Mesendoderm (in vitro differentiated cells): Measurements from ENCODE around the gene ST6GALNAC4.
"Not testable (repeated sequence)": the region's sequence is repeated elsewhere in the genome, so short reads cannot be mapped to it uniquely, and the experiment has no call there.

Source experiments
- DNase-seq: peaks from one replicate; pipeline ENCODE4 v3.0.0; 2013
- H2AK5ac ChIP-seq: 2 replicates; pipeline ENCODE4 v1.6.1; 2013; ENCODE audit warnings: low read length, inconsistent platforms
- H2BK120ac ChIP-seq: 2 replicates; pipeline ENCODE4 v1.6.1; 2013; ENCODE audit warnings: low read depth, mild to moderate bottlenecking, low read length, moderate library complexity, mixed read lengths
- H2BK15ac ChIP-seq: replicated peaks from 2 replicates; pipeline ENCODE4 v1.6.1; 2013; ENCODE audit warnings: low read depth, mild to moderate bottlenecking, moderate library complexity
- H2BK5ac ChIP-seq: 2 replicates; pipeline ENCODE4 v1.6.1; 2013; ENCODE audit warnings: low read length, inconsistent platforms
- H3K18ac ChIP-seq: 2 replicates; pipeline ENCODE4 v1.6.1; 2013; ENCODE audit warnings: mild to moderate bottlenecking, low read length, mixed read lengths
- H3K23ac ChIP-seq: one replicate; pipeline ENCODE4 v1.6.1; 2013; ENCODE audit warnings: low read length
- H3K27ac ChIP-seq: 2 replicates; pipeline ENCODE4 v1.5.1; 2013; ENCODE audit warnings: low read depth, mild to moderate bottlenecking, inconsistent platforms, low read length, moderate library complexity
- H3K27me3 ChIP-seq: 2 replicates; pipeline ENCODE4 v1.6.1; 2013; ENCODE audit warnings: low read length, control low read depth, mild to moderate bottlenecking, inconsistent platforms; ENCODE audit not compliant: insufficient read depth, poor library complexity
- H3K36me3 ChIP-seq: 2 replicates; pipeline ENCODE4 v1.6.1; 2013; ENCODE audit warnings: low read length, inconsistent platforms; ENCODE audit not compliant: control insufficient read depth, insufficient read depth
- H3K4ac ChIP-seq: one replicate; pipeline ENCODE4 v1.6.1; 2013; ENCODE audit warnings: low read depth, mild to moderate bottlenecking, low read length, moderate library complexity
- H3K4me1 ChIP-seq: 2 replicates; pipeline ENCODE4 v1.6.1; 2013; ENCODE audit warnings: low read depth, low read length, inconsistent platforms; ENCODE audit not compliant: control insufficient read depth
- H3K4me2 ChIP-seq: 2 replicates; pipeline ENCODE4 v1.6.1; 2013; ENCODE audit warnings: low read length
- H3K4me3 ChIP-seq: 2 replicates; pipeline ENCODE4 v1.5.1; 2013; ENCODE audit warnings: mild to moderate bottlenecking, low read length
- H3K56ac ChIP-seq: one replicate; pipeline ENCODE4 v1.6.1; 2013; ENCODE audit warnings: low read length
- H3K79me1 ChIP-seq: 2 replicates; pipeline ENCODE4 v1.6.1; 2013; ENCODE audit warnings: low read length, inconsistent platforms
- H3K79me2 ChIP-seq: 2 replicates; pipeline ENCODE4 v1.6.1; 2013; ENCODE audit warnings: mild to moderate bottlenecking, low read length; ENCODE audit not compliant: control insufficient read depth, insufficient read depth
- H3K9ac ChIP-seq: 2 replicates; pipeline ENCODE4 v1.6.1; 2013; ENCODE audit warnings: low read length, inconsistent platforms
- H4K5ac ChIP-seq: one replicate; pipeline ENCODE4 v1.6.1; 2013; ENCODE audit warnings: low read length
- H4K8ac ChIP-seq: one replicate; pipeline ENCODE4 v1.6.1; 2013; ENCODE audit warnings: low read depth, mild to moderate bottlenecking, control low read depth, low read length, moderate library complexity
- WGBS: extraction: QIAGEN DNeasy Blood & Tissue Kit; methylation state at CpG from one replicate; pipeline ENCODE4 v1.1.7; 2013; ENCODE audit warnings: low lambda C conversion rate, missing lambda C conversion rate; ENCODE audit not compliant: insufficient coverage; ENCODE audit errors: extremely low coverage; 5-methylcytosine and 5-hydroxymethylcytosine counted together

ST6GALNAC4 gene

DNA sequence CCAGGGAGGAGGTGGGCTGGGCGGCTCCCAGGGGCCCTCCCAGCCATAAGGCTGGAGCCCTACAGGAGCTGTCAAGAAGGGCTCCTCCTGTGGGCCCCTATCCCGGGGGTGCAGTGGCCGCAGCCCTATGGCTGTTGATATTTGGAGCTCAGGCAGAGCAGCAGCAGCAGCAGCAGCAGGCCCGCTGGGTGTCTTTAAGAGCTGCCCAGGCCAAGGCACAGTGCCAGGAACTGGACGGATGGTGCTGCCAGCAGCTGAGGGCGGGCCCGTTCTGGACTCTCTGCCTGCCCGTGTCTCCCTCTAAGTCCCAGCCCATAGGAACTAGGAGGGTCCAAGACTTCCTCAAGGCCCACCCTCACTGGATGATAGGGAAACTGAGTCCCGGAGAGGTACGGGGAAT, 43.0 kb downstream of the ST6GALNAC4 start:
- Histone ChIP-seq H2BK120ac (no peak overlapping the region), H2BK5ac (no peak overlapping the region), H3K4me3 (no peak overlapping the region), H3K27me3 (no peaks in the 10 kb centered on the region), H3K4me1 (no peaks in the 10 kb centered on the region), H3K4me2 (no peak overlapping the region), H4K8ac (no peak overlapping the region), H3K18ac (no peak overlapping the region), H3K9ac (no peak overlapping the region), H3K79me1 (no peaks in the 10 kb centered on the region), H2AK5ac (no peak overlapping the region), H2BK15ac (no peak overlapping the region), H3K79me2 (no peaks in the 10 kb centered on the region), H3K4ac (no peak overlapping the region), H3K23ac (no peak overlapping the region), H3K27ac (no peak overlapping the region), H4K5ac (no peak overlapping the region), H3K56ac (no peak overlapping the region), H3K36me3 (peaks cover 2% of the 10 kb centered on the region)
- WGBS, result no CpG with 5 or more reads among the region's 10 CpGs
- no peak for DNase-seq

DNA sequence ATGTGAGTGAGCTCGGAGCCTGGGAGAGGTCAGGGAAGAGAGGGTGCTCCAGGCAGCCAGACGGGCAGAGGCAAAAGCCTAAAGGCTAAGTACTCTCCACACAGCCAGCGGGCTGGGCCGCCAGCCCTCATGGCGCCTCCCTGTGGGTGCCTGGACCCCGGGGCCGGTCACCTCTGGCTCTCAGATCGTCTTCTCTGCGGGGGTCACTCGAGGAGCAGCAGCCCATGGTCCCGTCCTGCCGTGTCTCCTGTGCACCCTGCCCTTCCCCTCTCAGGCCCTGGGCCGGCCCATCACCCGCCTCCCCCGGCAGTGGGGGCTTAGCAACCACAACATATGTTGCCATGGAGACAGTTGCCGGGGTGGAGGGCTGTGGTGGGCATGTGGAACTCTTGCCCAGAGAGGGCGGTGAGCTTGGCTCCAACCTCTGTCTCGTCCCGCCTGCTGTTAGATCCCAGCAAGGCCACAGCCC, 43.6 kb downstream of the ST6GALNAC4 start:
- H3K27me3 ChIP-seq, result no peaks in the 10 kb centered on the region
- no peak overlapping the region for H3K4ac ChIP-seq
- peaks cover 2% of the 10 kb centered on the region for H3K36me3 ChIP-seq
- H2BK120ac ChIP-seq, result no peak overlapping the region
- H3K18ac ChIP-seq, result no peak overlapping the region
- DNase-seq, result no peak
- no peak overlapping the region for H3K9ac ChIP-seq
- no peak overlapping the region for H4K5ac ChIP-seq
- H2BK15ac ChIP-seq, result no peak overlapping the region
- no peaks in the 10 kb centered on the region for H3K79me1 ChIP-seq
- no peak overlapping the region for H3K27ac ChIP-seq
- no peaks in the 10 kb centered on the region for H3K4me1 ChIP-seq
- H2BK5ac ChIP-seq, result no peak overlapping the region
- no peak overlapping the region for H3K56ac ChIP-seq
- no peak overlapping the region for H3K4me2 ChIP-seq
- no peak overlapping the region for H3K4me3 ChIP-seq
- no peak overlapping the region for H3K23ac ChIP-seq
- WGBS, result no CpG with 5 or more reads among the region's 19 CpGs
- no peak overlapping the region for H4K8ac ChIP-seq
- H3K79me2 ChIP-seq, result no peaks in the 10 kb centered on the region
- H2AK5ac ChIP-seq, result no peak overlapping the region

DNA sequence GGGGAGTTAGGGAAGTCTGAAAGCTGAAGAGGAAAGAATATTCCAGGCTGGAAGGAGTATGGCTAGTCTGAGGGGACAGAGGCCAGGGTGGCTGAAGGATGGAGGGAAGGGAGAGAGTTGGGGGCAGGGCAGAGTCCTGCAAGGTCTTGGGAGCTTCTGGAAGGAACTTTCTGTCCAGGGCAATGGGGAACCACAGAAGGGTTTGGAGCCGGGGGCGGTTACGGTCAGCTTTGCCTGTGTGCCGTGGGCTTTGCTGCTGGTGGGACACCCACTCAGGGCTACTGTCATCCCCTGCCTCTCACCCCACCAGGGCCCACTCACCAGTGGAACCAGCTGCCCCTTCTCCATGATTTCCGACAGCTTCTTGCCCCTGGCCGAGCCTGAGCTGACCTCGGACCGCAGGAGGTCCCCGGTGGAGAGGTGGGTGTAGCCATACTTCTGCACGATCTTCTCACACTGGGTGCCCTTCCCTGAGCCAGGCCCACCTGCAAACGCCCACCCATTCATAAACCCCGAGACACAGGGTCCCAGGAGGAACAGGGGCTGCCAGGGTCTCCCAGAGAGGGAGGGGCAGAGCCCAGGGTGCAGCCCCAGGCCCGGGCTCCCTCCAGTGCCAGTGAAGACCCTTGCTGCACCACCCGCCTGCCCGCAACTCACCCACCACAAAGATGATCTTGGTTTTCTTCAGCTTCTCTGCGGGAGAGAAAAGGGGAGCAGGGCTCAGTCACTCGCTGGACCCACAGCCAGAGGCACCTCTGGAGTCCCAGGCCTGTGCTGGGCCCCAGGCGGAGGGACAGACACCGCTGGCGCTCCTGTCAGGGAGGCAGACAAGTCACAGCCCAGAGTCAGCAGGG, 44.2 kb downstream of the ST6GALNAC4 start:
- Histone ChIP-seq H3K4ac (no peak overlapping the region), H3K4me1 (no peaks in the 10 kb centered on the region), H2BK15ac (no peak overlapping the region), H3K79me1 (no peaks in the 10 kb centered on the region), H3K79me2 (no peaks in the 10 kb centered on the region), H4K8ac (no peak overlapping the region), H2AK5ac (no peak overlapping the region), H3K23ac (no peak overlapping the region), H2BK5ac (no peak overlapping the region), H3K18ac (no peak overlapping the region), H2BK120ac (no peak overlapping the region), H3K27me3 (no peaks in the 10 kb centered on the region), H3K56ac (no peak overlapping the region), H3K27ac (no peak overlapping the region), H3K4me2 (no peak overlapping the region), H4K5ac (no peak overlapping the region), H3K36me3 (peaks cover 2% of the 10 kb centered on the region), H3K9ac (no peak overlapping the region), H3K4me3 (no peak overlapping the region)
- WGBS, result no CpG with 5 or more reads among the region's 20 CpGs
- no peak for DNase-seq

DNA sequence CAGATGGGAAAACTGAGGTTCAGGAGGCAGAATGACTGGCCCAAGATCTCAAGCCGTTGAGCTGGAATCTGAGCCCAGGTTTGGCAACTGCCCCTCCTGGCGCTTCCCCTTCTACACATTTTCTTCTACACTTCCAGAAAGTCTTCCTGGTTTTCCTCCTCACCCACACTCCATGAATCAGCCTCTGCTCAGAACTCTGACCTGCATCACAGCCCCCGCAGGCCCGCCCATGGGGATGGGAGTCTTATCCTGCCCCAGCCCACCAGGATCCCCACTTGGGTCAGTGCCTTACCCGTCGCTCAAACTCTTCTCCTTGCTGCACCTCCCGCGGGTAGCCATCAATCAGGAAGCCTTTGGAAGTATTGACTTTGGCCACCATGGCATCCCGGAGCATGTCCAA, 45.3 kb downstream of the ST6GALNAC4 start:
- H3K23ac ChIP-seq, result no peak overlapping the region
- H3K9ac ChIP-seq, result no peak overlapping the region
- no peak overlapping the region for H3K4me2 ChIP-seq
- no peak overlapping the region for H2BK5ac ChIP-seq
- no peak overlapping the region for H4K8ac ChIP-seq
- no peaks in the 10 kb centered on the region for H3K4me1 ChIP-seq
- H2BK120ac ChIP-seq, result no peak overlapping the region
- H3K56ac ChIP-seq, result no peak overlapping the region
- no peak overlapping the region for H3K27ac ChIP-seq
- no peaks in the 10 kb centered on the region for H3K27me3 ChIP-seq
- no peak overlapping the region for H3K4ac ChIP-seq
- no peak overlapping the region for H4K5ac ChIP-seq
- peaks cover 2% of the 10 kb centered on the region for H3K36me3 ChIP-seq
- H3K4me3 ChIP-seq, result no peak overlapping the region
- H3K79me2 ChIP-seq, result no peaks in the 10 kb centered on the region
- H2BK15ac ChIP-seq, result no peak overlapping the region
- H3K18ac ChIP-seq, result no peak overlapping the region
- H3K79me1 ChIP-seq, result no peaks in the 10 kb centered on the region
- no CpG with 5 or more reads among the region's 9 CpGs for WGBS
- DNase-seq, result no peak
- no peak overlapping the region for H2AK5ac ChIP-seq

DNA sequence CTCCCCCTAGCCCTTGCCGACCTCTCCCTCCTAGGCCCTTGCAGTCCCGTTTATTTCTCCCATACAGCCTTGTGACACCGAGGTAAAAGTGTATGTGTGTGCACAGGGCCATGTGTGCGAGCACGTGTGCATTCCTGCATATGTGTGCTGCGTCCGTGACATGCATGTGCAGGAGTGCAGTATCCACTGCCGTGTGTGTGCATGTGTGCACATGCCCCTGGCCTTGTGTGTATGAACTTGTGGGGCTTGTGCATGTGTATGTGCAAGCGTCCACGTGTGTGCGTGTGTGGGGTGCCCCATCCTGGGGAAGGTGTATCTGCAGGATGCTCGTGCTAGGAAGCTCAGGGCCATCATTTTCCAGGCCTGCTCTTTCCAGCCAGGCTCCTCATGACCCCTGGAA, 46.0 kb downstream of the ST6GALNAC4 start:
- Histone ChIP-seq H3K18ac (no peak overlapping the region), H3K79me2 (no peaks in the 10 kb centered on the region), H3K4ac (no peak overlapping the region), H3K4me1 (no peaks in the 10 kb centered on the region), H3K27me3 (no peaks in the 10 kb centered on the region), H3K56ac (no peak overlapping the region), H2BK120ac (no peak overlapping the region), H3K23ac (no peak overlapping the region), H3K27ac (no peak overlapping the region), H2BK5ac (no peak overlapping the region), H2BK15ac (no peak overlapping the region), H3K4me2 (no peak overlapping the region), H3K9ac (no peak overlapping the region), H3K36me3 (peaks cover 2% of the 10 kb centered on the region), H4K5ac (no peak overlapping the region), H2AK5ac (no peak overlapping the region), H3K4me3 (no peak overlapping the region), H3K79me1 (no peaks in the 10 kb centered on the region), H4K8ac (no peak overlapping the region)
- no CpG with 5 or more reads among the region's 12 CpGs for WGBS
- DNase-seq, result no peak

GRCh38 chr9:127870153-127870491, 46.7 kb downstream of the ST6GALNAC4 start:
- H2BK5ac ChIP-seq, H3K79me1 ChIP-seq, H3K4me2 ChIP-seq, H3K27ac ChIP-seq, H3K56ac ChIP-seq, H3K18ac ChIP-seq, DNase-seq, H3K23ac ChIP-seq, H3K4me1 ChIP-seq, H2AK5ac ChIP-seq, H3K9ac ChIP-seq, H3K4me3 ChIP-seq, H3K79me2 ChIP-seq, H4K5ac ChIP-seq, H2BK15ac ChIP-seq, H4K8ac ChIP-seq, H2BK120ac ChIP-seq, H3K27me3 ChIP-seq, H3K4ac ChIP-seq, H3K36me3 ChIP-seq: not testable (repeated sequence)
- no CpG with 5 or more reads among the region's 9 CpGs for WGBS
